Activated naive CD4-positive, alpha-beta T cell treated with anti-CD3 and anti-CD28 coated beads for 36 hours (primary cell): Measurements from ENCODE around the gene PAPPA. TPM values are rescaled to one million over a fixed set of nuclear protein-coding genes. Genes with fewer than 3 reads are reported as not detected.

Source experiments
- CTCF ChIA-PET: fragments of 350-600 bp; sonication (Branson Sonifier 250); formaldehyde crosslinking; loops from one replicate; lab custom pipeline; 2021; ENCODE audit warnings: antibody characterized with exemption; lab: Charles Lee
- DNase-seq: peaks from one replicate; pipeline ENCODE4 v3.0.0-alpha.2; 2020
- H3K27ac Mint-ChIP-seq: one replicate; pipeline ENCODE4 v1.8.0; 2021; ENCODE audit warnings: mild to moderate bottlenecking, mixed read lengths
- H3K27me3 Mint-ChIP-seq: one replicate; pipeline ENCODE4 v1.8.0; 2021; ENCODE audit warnings: low read depth, mixed read lengths
- H3K36me3 Mint-ChIP-seq: one replicate; pipeline ENCODE4 v1.8.0; 2021; ENCODE audit warnings: low read depth, mixed read lengths
- H3K4me1 Mint-ChIP-seq: one replicate; pipeline ENCODE4 v1.8.0; 2021; ENCODE audit warnings: low read depth, mixed read lengths
- H3K4me3 Mint-ChIP-seq: one replicate; pipeline ENCODE4 v1.8.0; 2021; ENCODE audit warnings: mild to moderate bottlenecking, moderate library complexity, mixed read lengths
- H3K9me3 Mint-ChIP-seq: one replicate; pipeline ENCODE4 v1.8.0; 2021; ENCODE audit warnings: mixed read lengths
- intact Hi-C: fragments of 100-400 bp; cut with micrococcal nuclease; formaldehyde crosslinking; loops from one replicate; pipeline ENCODE4 v1.15.1; 2023
- total RNA-seq, 2 experiments: library from RNA; stranded (reverse); gene quantifications; one replicate each; pipeline ENCODE4 v1.2.3, GENCODE V29; 2021

Gene PAPPA
- total RNA-seq, 2 experiments from 2014 or later: not detected

GRCh38 chr9:116322521-116322920 lies 168.9 kb downstream of the PAPPA start:
- Mint-ChIP-seq H3K9me3 (no peaks in the 10 kb centered on the region), H3K4me1 (no peaks in the 10 kb centered on the region), H3K36me3 (no peaks in the 10 kb centered on the region), H3K27me3 (peaks cover 2% of the 10 kb centered on the region), H3K27ac (no peak overlapping the region), H3K4me3 (no peak overlapping the region)
- intact Hi-C loops: no loop called here
- CTCF ChIA-PET: no interaction called here
- no peak for DNase-seq

GRCh38 chr9:116323012-116323411 lies 169.4 kb downstream of the PAPPA start:
- Mint-ChIP-seq H3K4me1 (no peaks in the 10 kb centered on the region), H3K27me3 (peaks cover 2% of the 10 kb centered on the region), H3K9me3 (no peaks in the 10 kb centered on the region), H3K36me3 (no peaks in the 10 kb centered on the region), H3K4me3 (no peak overlapping the region), H3K27ac (no peak overlapping the region)
- CTCF ChIA-PET: no interaction called here
- intact Hi-C loops: no loop called here
- DNase-seq: no peak

GRCh38 chr9:116323571-116323970 lies 170.0 kb downstream of the PAPPA start:
- CTCF ChIA-PET: no interaction called here
- peaks cover 2% of the 10 kb centered on the region for H3K27me3 Mint-ChIP-seq
- intact Hi-C loops: no loop called here

GRCh38 chr9:116325924-116326323 lies 172.3 kb downstream of the PAPPA start:
- intact Hi-C loops: no loop called here
- no peaks in the 10 kb centered on the region for H3K36me3 Mint-ChIP-seq

More at GRCh38 chr9:116323571-116323970, 170.0 kb downstream of the PAPPA start:
- DNase-seq: no peak
- Mint-ChIP-seq H3K36me3 (no peaks in the 10 kb centered on the region), H3K9me3 (no peaks in the 10 kb centered on the region), H3K27ac (no peak overlapping the region), H3K4me3 (no peak overlapping the region), H3K4me1 (no peaks in the 10 kb centered on the region)

GRCh38 chr9:116327701-116328405 lies 174.3 kb downstream of the PAPPA start:
- Mint-ChIP-seq H3K27ac (no peak overlapping the region), H3K27me3 (no peaks in the 10 kb centered on the region), H3K36me3 (no peaks in the 10 kb centered on the region), H3K9me3 (no peaks in the 10 kb centered on the region), H3K4me3 (no peak overlapping the region), H3K4me1 (no peaks in the 10 kb centered on the region)
- CTCF ChIA-PET: no interaction called here
- intact Hi-C loops: no loop called here
- DNase-seq: no peak

More at GRCh38 chr9:116325924-116326323, 172.3 kb downstream of the PAPPA start:
- Mint-ChIP-seq H3K27me3 (no peaks in the 10 kb centered on the region), H3K4me1 (no peaks in the 10 kb centered on the region), H3K4me3 (no peak overlapping the region), H3K9me3 (no peaks in the 10 kb centered on the region), H3K27ac (no peak overlapping the region)
- no peak for DNase-seq
- CTCF ChIA-PET: no interaction called here

GRCh38 chr9:116329470-116329869 lies 175.9 kb downstream of the PAPPA start:
- H3K27ac Mint-ChIP-seq: no peak overlapping the region
- no peaks in the 10 kb centered on the region for H3K9me3 Mint-ChIP-seq
- H3K4me1 Mint-ChIP-seq: no peaks in the 10 kb centered on the region
- intact Hi-C loops: no loop called here
- no peaks in the 10 kb centered on the region for H3K36me3 Mint-ChIP-seq
- H3K4me3 Mint-ChIP-seq: no peak overlapping the region
- H3K27me3 Mint-ChIP-seq: peaks cover 3% of the 10 kb centered on the region
- DNase-seq: no peak
- CTCF ChIA-PET: no interaction called here

- DNase-seq: no peak
- peaks cover 4% of the 10 kb centered on the region for H3K27me3 Mint-ChIP-seq
- H3K36me3 Mint-ChIP-seq: no peaks in the 10 kb centered on the region
- CTCF ChIA-PET: no interaction called here
- no peaks in the 10 kb centered on the region for H3K4me1 Mint-ChIP-seq
- intact Hi-C loops: no loop called here
- no peak overlapping the region for H3K27ac Mint-ChIP-seq
- H3K9me3 Mint-ChIP-seq: no peaks in the 10 kb centered on the region
- no peak overlapping the region for H3K4me3 Mint-ChIP-seq
These were observed 177.7 kb downstream of the PAPPA start for GRCh38 chr9:116331241-116331640.

- Mint-ChIP-seq H3K27ac (no peak overlapping the region), H3K36me3 (no peaks in the 10 kb centered on the region), H3K27me3 (peaks cover 4% of the 10 kb centered on the region), H3K9me3 (no peaks in the 10 kb centered on the region), H3K4me1 (no peaks in the 10 kb centered on the region), H3K4me3 (no peak overlapping the region)
- DNase-seq: no peak
- CTCF ChIA-PET: no interaction called here
- intact Hi-C loops: no loop called here
These were observed 178.5 kb downstream of the PAPPA start for GRCh38 chr9:116332090-116332489.

- Mint-ChIP-seq H3K9me3 (no peaks in the 10 kb centered on the region), H3K36me3 (no peaks in the 10 kb centered on the region), H3K27ac (no peak overlapping the region), H3K27me3 (peaks cover 7% of the 10 kb centered on the region), H3K4me1 (no peaks in the 10 kb centered on the region), H3K4me3 (no peak overlapping the region)
- intact Hi-C loops: no loop called here
- CTCF ChIA-PET: no interaction called here
- no peak for DNase-seq
These were observed 179.7 kb downstream of the PAPPA start for GRCh38 chr9:116333254-116333653.

- CTCF ChIA-PET: no interaction called here
- Mint-ChIP-seq H3K4me3 (no peak overlapping the region), H3K36me3 (no peaks in the 10 kb centered on the region), H3K27ac (no peak overlapping the region), H3K9me3 (no peaks in the 10 kb centered on the region), H3K4me1 (no peaks in the 10 kb centered on the region), H3K27me3 (peaks cover 7% of the 10 kb centered on the region)
- DNase-seq: no peak
- intact Hi-C loops: no loop called here
These were observed 181.1 kb downstream of the PAPPA start for GRCh38 chr9:116334546-116335150.

- H3K27ac Mint-ChIP-seq: no peak overlapping the region
- no peaks in the 10 kb centered on the region for H3K4me1 Mint-ChIP-seq
- H3K9me3 Mint-ChIP-seq: no peaks in the 10 kb centered on the region
- intact Hi-C loops: no loop called here
- no peaks in the 10 kb centered on the region for H3K36me3 Mint-ChIP-seq
- CTCF ChIA-PET: no interaction called here
- no peak for DNase-seq
- H3K27me3 Mint-ChIP-seq: peaks cover 7% of the 10 kb centered on the region
- H3K4me3 Mint-ChIP-seq: no peak overlapping the region
These were observed 181.8 kb downstream of the PAPPA start for GRCh38 chr9:116335392-116335791.

GRCh38 chr9:116336133-116336862 lies 182.7 kb downstream of the PAPPA start:
- H3K36me3 Mint-ChIP-seq: no peaks in the 10 kb centered on the region
- CTCF ChIA-PET: no interaction called here
- no peaks in the 10 kb centered on the region for H3K9me3 Mint-ChIP-seq
- no peaks in the 10 kb centered on the region for H3K4me1 Mint-ChIP-seq
- H3K27me3 Mint-ChIP-seq: peaks cover 7% of the 10 kb centered on the region
- H3K27ac Mint-ChIP-seq: no peak overlapping the region
- intact Hi-C loops: no loop called here
- H3K4me3 Mint-ChIP-seq: no peak overlapping the region
- DNase-seq: no peak

- intact Hi-C loops: no loop called here
- H3K36me3 Mint-ChIP-seq: no peaks in the 10 kb centered on the region
These were observed 183.4 kb downstream of the PAPPA start for GRCh38 chr9:116337015-116337414.

More at GRCh38 chr9:116337015-116337414, 183.4 kb downstream of the PAPPA start:
- Mint-ChIP-seq H3K9me3 (no peaks in the 10 kb centered on the region), H3K4me1 (no peaks in the 10 kb centered on the region), H3K4me3 (no peak overlapping the region), H3K27me3 (peaks cover 8% of the 10 kb centered on the region), H3K27ac (no peak overlapping the region)
- CTCF ChIA-PET: no interaction called here
- DNase-seq: no peak
